ENCODE data around the gene LEMD1. TPM values are rescaled to one million over a fixed set of nuclear protein-coding genes. Genes with fewer than 3 reads are reported as not detected.

LEMD1 gene
- total and polyA plus RNA-seq, 10 donors: not detected

DNA sequence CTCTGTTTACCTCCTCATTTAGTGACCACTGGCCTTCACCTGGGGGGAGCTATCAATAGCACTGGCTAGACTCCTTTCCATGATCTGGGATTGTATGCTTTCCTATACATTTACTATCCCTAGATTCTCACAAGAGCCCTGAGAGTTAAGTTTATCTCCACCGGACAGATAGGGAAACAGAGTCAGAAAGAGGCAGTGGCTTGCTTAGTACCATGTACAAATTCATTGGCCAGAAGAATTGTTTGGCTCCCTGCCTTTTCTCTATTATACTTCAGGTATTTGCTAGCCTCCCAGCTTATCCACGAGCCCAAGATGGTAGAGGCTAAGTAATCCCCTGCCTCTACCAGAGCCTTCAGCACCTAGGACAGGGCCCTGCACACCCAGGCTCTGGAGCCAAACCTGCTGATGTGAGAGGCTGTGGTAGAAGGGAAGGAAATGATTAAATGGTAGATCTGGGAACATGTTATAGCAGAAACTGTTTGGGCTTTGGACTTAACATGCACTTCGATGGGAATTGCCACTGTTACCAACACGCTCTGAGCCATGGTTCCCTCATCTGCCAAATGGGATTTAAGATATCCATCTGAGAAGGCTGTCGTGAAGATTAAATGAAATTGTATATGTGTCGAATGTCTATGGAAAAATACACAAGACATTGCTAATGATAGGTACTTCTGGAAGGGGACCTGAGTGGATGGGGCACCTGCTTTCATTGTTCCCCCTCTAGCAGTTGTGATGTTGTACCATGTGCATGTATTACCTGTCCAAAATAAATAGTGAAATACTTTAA, 37.1 kb upstream of the LEMD1 start:
- H3K27ac ChIP-seq: no peak overlapping the region
- DNase-seq: no peak
- H3K36me3 ChIP-seq: no peaks in the 10 kb centered on the region
- intact Hi-C loops (cut with DNase I; ENCODE audit: low total_unique reads): no loop called here
- TF ChIP-seq POLR2A (IDR thresholded peaks at IDR 0.05) (no peak), POLR2AphosphoS5 (IDR thresholded peaks at IDR 0.05) (no peak)
- TF ChIP-seq, protein P1, sequence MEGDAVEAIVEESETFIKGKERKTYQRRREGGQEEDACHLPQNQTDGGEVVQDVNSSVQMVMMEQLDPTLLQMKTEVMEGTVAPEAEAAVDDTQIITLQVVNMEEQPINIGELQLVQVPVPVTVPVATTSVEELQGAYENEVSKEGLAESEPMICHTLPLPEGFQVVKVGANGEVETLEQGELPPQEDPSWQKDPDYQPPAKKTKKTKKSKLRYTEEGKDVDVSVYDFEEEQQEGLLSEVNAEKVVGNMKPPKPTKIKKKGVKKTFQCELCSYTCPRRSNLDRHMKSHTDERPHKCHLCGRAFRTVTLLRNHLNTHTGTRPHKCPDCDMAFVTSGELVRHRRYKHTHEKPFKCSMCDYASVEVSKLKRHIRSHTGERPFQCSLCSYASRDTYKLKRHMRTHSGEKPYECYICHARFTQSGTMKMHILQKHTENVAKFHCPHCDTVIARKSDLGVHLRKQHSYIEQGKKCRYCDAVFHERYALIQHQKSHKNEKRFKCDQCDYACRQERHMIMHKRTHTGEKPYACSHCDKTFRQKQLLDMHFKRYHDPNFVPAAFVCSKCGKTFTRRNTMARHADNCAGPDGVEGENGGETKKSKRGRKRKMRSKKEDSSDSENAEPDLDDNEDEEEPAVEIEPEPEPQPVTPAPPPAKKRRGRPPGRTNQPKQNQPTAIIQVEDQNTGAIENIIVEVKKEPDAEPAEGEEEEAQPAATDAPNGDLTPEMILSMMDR (IDR thresholded peaks at IDR 0.05 in 8 of 11, conservative IDR thresholded peaks at IDR 0.05 in 3 of 11): no peak
- WGBS, 5 donors: 49 to 61% (median 56%) methylated on average over 6 of the region's 6 CpGs
- no peaks in the 10 kb centered on the region for H3K9me3 ChIP-seq
- H3K4me3 ChIP-seq: no peak overlapping the region
- H3K4me1 ChIP-seq: peaks cover 16 to 31% (median 24%) of the 10 kb centered on the region in 6 donors
- peaks cover 3 to 80% (median 55%) of the 10 kb centered on the region in 7 donors for H3K27me3 ChIP-seq (replicated peaks in 1 of 7)

DNA sequence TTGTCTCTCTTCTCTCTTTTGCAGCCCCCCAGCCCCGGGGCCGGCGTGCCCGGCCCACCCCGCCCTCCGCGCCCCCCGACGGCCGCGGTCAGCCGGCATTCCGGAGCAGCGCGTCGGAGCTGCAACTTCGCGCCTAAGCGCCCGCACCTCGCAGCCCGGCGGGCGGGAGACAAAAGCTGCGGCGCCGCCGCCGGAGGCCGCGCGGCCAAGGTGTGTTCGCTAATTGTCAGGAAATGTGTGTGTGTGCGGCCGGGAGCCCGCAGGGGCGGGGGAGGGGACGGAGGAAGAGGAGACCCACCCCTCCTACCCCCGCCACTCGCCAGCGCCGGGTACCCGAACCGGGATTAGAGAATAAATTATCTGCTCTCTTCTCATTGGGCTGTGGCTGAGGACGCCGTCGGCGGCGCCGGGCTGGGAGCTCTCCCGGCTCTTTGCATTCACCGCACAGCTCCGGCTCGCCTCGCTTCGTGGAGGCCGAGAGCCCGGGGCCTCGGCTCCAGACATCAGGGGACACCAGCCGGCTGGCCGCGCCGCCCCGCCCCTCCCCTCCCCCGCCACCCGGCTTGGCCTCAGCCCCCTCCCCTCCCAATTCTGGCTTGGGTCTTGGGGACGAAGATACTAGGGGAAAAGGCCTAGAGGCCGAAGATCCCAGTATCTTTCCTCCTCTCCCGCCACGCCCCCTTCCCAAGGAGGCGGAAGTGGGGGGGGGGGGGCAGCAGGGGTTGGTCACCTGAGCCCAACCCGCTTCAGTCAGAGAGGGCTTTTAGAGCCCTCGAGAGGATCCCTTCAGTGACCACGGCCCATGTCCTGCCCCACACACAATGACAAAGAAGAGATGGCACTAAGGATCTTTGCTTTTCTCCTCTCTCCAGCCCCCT, 35.3 kb upstream of the LEMD1 start:
- Histone ChIP-seq H3K27ac (no peak overlapping the region), H3K9me3 (no peaks in the 10 kb centered on the region), H3K4me1 (peaks cover 16 to 31% (median 24%) of the 10 kb centered on the region in 6 donors), H3K27me3 (replicated peaks in 1 of 7) (peaks cover 3 to 98% (median 61%) of the 10 kb centered on the region in 7 donors), H3K4me3 (peak overlapping the region in 7 of 8 donors; percentile 21 to 62 (median 33)), H3K36me3 (no peaks in the 10 kb centered on the region)
- TF ChIP-seq POLR2A (IDR thresholded peaks at IDR 0.05) (no peak), POLR2AphosphoS5 (IDR thresholded peaks at IDR 0.05) (no peak)
- TF ChIP-seq, protein P1 (IDR thresholded peaks at IDR 0.05 in 8 of 11, conservative IDR thresholded peaks at IDR 0.05 in 3 of 11): no peak
- 1 to 2% (median 1%) methylated on average over 39 to 72 of the region's 74 CpGs for WGBS, 5 donors
- peak; percentile 71 for DNase-seq
- intact Hi-C loops (cut with DNase I; ENCODE audit: low total_unique reads): no loop called here

GRCh38 chr1:205456383-205456867, 34.6 kb upstream of the LEMD1 start:
- no peak overlapping the region for H3K27ac ChIP-seq
- peaks cover 3 to 100% (median 61%) of the 10 kb centered on the region in 7 donors for H3K27me3 ChIP-seq (replicated peaks in 1 of 7)
- TF ChIP-seq POLR2AphosphoS5 (IDR thresholded peaks at IDR 0.05) (no peak), POLR2A (IDR thresholded peaks at IDR 0.05) (no peak)
- TF ChIP-seq, protein P1 (IDR thresholded peaks at IDR 0.05 in 8 of 11, conservative IDR thresholded peaks at IDR 0.05 in 3 of 11): no peak
- peak overlapping the region in 7 of 8 donors; percentile 21 to 62 (median 33) for H3K4me3 ChIP-seq
- intact Hi-C loops (cut with DNase I; ENCODE audit: low total_unique reads): no loop called here
- peaks cover 16 to 31% (median 24%) of the 10 kb centered on the region in 6 donors for H3K4me1 ChIP-seq
- no peaks in the 10 kb centered on the region for H3K9me3 ChIP-seq
- DNase-seq: peak; percentile 70
- no peaks in the 10 kb centered on the region for H3K36me3 ChIP-seq
- 1 to 4% (median 2%) methylated on average over 47 of the region's 47 CpGs for WGBS, 5 donors

All from spleen (tissue), 11 donors.